Gastroesophageal sphincter (tissue), 3 donors: Measurements from ENCODE around the gene MACROD2.

Experiments
- CTCF ChIP-seq, 4 experiments: fragments of 200-600 bp in 2 of 4; fragments of 450-650 bp in 2 of 4; sonication (generic) in 1 of 4; IDR thresholded peaks; one replicate each; pipeline ENCODE4 v1.5.1; 2017 to 2019; ENCODE audit warnings: antibody characterized with exemption in 4 of 4, mild to moderate bottlenecking in 2 of 4, moderate library complexity in 2 of 4
- POLR2A ChIP-seq, 2 donors: fragments of 450-650 bp; IDR thresholded peaks; one replicate each; pipeline ENCODE4 v1.6.1; 2017; ENCODE audit warnings: antibody characterized with exemption in 2 of 2, mild to moderate bottlenecking in 2 of 2, moderate library complexity in 1 of 2
- POLR2AphosphoS5 ChIP-seq: sonication (generic); formaldehyde crosslinking; IDR thresholded peaks from one replicate; pipeline ENCODE4 v1.6.1; 2017; ENCODE audit warnings: antibody characterized with exemption

DNA sequence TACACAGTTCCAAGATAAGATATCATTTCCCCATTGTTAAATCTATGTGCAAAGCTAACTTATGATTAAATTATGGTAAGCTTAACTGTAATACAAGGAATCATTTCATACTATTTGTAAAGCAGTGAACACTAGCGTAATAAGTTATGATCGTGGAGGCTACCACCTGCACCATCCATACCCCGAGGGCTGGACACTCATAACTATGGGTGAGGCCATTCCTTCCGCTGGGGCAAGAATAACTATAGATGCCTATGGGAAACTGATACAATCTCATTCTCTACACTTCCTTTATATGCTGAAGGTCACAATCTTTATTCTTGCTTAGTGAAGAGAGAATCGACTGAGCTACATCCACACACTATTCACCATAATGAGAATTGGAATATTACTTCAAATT is 1258.1 kb downstream of the MACROD2 start:
- TF ChIP-seq POLR2AphosphoS5 (no peak), CTCF (IDR thresholded peaks at IDR 0.05) (no peak), POLR2A (IDR thresholded peaks at IDR 0.05) (no peak)
